GM04503 (cell line): ENCODE results near the gene PSTK.

Source experiments
- DNase-seq: peaks from one replicate; pipeline ENCODE4 v3.0.0-alpha.2; 2012; ENCODE audit warnings: low read depth

PSTK gene

DNA sequence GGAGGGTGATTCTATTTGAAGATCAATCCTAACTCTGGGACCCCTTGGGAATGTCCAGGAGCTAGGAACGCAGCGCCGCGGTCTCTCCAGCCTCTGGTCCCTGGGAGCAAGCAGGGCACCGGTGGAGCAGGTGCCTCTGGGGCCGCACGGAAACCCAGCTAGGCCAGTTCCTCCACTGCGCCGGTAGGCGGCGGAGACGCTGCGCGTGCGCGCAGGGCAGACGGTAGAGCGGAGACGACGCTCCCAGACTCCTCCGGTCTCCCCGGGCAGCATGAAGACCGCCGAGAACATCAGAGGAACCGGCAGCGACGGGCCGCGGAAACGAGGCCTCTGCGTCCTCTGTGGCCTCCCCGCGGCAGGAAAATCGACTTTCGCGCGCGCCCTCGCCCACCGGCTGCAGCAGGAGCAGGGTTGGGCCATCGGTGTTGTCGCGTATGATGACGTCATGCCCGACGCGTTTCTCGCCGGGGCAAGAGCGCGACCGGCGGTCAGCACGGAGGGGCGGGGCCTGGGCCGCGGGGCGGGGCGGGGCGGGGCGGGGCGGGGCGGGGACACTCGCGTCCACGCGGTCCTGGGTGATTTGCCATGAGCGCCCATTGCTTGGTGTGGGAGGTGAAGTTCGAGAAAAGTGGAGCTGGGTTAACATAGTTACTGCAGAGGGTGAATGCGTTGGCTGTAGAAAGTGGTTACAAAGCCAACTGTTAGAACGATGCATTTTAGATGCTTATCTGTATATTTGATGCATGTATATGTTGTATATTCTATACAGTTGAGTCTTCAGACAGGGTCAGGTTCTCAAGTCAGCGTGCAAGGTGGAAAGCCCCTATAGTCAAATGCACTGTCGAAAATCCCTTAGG, at the start of gene PSTK:
PSTK (plus strand) TSS at position 193 of the 857 bp plus-strand sequence; CDS start at position 272, 79 bp downstream.
- peak; percentile 59 for DNase-seq

DNA sequence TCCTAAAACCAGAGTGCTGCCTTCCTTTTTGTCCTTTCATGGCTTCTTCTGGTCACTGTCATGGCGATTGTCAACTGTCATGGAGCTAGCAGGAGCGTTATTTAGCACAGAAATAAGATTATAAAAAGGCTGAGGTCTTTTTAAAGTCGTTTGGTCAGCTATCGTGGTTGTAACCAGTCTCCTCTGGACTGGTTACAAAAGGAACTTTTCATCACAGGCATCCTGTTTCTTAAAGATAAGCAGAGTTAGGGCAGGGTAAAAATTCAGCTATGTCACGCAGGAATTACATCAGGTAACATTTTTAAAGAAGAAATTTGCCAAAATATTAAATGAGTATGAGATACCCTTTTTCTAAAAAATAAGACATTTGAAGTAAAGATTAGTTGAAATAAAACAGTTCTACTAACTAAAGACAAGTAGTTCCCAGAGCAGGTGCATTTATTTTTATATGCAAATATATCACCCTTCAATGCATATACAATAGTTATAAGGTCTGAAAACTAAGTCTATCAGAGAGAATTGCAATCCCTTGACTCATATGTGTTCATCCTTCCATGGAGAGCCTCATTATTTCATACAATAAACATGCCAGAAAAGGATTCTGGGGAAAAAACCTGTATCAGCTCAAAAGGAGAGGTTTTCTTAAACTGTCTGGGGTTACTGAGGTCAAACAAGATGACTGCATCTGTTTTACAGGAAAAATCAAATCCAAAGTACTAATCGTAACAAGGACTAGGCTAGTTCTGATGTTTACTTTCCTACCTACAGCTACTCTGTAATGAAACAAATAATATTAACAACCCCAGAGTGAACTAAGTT, 48.9 kb upstream of the PSTK start:
- DNase-seq: no peak

- no peak for DNase-seq
Observed at GRCh38 chr10:122939133-122939855, 40.9 kb upstream of the PSTK start.

DNA sequence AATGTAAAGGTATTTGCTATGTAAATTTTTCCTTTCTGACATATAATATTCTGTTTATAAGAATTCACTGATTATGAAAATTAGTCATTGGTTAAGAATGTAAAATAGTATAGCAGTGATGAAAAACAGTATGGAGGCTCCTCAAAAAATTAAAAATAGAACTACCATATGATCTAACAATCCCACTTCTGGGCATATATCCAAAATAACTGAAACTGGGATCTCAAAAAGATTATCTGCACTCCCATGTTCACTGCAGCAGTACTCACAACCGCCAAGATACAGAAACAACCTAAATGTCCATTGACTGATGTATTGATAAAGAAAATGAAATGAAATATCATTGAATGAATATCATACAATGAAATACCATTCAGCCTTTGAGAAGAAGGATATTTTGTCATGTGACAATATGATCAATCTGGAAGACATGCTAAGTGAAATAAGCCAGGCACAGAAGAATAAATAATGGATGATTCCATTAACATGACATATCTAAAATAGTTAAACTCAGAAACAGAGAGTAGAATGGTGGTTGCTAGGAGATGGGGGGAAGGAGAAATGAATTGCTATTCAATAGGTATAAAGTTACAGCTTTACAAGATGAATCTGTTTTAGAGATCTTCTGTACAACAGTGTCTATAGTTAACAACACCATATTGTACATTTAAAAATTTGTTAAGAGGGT, 40.2 kb upstream of the PSTK start:
- no peak for DNase-seq

- DNase-seq: no peak
Observed at GRCh38 chr10:122949296-122949695, 30.9 kb upstream of the PSTK start.

DNA sequence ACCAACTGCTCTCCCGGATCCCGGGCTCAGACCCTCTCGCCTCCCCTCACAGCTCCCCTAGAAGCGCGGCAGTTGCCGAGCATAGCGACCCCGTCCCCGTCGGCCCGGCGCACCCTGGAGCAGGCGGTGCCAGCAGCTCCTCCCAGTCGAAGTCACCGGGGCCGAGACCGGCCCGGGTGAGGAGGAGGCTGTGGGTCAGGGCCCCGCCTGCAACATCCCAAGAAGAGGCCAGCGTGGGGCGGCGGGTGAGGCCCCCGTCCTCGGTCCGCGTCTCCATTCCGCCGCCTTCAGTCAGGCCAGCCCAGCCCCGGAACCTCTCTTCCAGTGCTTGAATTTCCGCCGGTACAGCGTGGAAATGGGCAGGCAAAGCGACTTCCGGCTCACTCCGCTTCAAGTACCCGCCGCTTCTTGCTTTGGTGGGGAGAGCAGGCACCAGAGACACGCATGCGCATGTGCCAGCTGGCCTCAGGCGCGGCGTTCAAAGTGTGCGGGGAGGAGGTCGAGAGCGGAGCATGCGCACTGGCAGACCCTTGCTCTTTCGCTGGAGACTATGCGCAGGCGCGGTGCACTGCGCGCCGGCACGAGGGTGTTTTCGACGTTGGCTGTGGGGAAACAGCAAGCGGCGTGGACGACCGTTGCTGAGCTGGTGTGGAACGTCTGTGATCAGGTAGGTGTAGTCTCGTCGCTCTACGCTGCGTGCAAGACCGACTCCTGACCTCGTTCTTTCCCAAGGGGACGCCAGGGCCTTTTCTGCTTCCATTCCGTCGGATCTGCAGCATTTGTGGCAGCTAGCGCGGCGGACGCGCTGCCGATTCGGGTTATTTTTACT, 26.1 kb upstream of the PSTK start, which contains the start of gene C10orf88:
C10orf88 (minus strand) TSS at position 326 of the 829 bp plus-strand sequence; CDS start at position 277, 49 bp downstream.
- DNase-seq: peak; percentile 86

DNA sequence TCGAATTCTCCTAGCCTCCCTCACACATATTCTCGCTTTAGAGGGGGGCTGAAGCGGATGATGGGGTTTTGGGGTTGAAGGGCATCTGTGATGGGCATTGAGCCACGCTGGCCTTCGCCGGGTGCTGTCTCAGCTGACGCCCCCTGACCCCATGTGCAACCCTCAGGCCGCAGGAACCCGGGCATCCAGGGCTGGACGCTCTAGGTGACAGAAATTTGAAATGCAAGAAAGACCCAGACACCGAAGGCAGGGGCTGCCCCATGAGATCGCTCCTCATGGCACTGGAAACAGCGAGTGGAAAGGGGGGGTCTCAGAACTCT, 25.5 kb upstream of the PSTK start:
- no peak for DNase-seq

GRCh38 chr10:122955892-122956291, 24.3 kb upstream of the PSTK start:
- no peak for DNase-seq

GRCh38 chr10:122957474-122957873, 22.7 kb upstream of the PSTK start:
- no peak for DNase-seq

DNA sequence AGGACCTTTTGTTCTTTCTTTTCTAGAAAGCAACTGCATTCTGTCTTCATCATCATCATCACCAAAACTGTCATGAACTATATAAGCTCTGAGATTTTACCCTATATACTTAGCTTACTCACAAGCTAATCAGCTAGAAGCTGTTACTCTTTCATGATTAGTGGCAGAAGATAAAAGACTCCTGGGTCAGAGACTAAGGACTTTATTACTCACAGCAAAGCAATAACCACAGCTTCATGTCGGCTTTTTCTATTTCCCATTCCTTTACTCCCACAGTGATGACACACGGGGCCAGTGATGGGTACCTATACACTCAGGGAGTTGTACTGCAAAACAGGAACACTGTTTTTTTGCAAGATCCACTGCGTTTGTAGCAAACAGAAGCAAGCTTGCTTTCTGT, 17.8 kb upstream of the PSTK start:
- no peak for DNase-seq

DNA sequence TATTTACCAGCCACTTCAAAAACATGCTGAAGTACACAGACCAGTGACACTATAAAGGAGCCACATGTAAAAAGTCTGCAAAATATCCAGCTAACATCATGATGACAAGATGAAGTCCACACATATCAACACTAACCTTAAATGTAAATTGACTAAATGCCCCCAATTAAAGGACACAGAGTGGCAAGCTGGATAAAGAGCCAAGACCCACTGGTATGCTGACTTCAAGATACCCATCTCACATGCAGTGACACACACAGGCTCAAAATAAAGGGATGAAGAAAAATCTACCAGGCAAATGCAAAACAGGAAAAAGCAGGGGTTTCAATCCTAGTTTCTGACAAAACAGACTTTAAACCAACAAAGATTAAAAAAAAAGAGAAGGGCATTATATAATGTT, 13.3 kb upstream of the PSTK start:
- DNase-seq: no peak

DNA sequence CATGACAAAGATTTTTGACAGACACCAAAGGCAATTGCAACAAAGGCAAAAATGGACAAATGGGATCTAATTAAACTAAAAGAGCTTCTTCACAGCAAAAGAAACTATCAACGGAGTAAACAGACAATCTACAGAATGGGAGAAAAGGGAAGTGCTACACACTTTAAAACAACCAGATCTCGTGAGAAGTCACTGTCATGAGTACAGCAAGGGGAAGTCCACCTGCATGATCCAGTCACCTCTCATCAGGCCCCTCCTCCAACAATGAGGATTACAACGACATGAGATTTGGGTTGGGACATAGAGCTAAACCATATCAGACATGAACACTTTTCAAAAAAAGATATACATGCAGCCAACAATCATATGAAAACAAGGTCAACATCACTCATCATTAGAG, 11.5 kb upstream of the PSTK start:
- no peak for DNase-seq

DNA sequence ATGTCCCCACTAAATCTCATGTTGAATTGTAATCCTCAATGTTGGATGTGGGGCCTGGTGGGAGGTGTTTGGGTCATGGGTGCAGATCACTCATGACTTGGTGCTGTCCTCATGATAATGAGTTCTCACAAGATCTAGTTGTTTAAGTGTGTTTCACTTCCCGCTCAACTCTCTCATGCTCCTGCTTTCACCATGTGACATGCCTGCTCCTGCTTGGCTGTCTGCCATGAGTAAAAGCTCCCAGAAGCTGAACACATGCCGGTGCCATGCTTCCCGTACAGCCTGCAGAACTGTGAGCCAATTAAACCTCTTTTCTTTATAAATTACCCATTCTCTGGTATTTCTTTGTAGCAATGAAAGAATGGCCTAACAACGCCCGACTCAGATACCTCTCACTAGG, 6.2 kb upstream of the PSTK start:
- no peak for DNase-seq

DNA sequence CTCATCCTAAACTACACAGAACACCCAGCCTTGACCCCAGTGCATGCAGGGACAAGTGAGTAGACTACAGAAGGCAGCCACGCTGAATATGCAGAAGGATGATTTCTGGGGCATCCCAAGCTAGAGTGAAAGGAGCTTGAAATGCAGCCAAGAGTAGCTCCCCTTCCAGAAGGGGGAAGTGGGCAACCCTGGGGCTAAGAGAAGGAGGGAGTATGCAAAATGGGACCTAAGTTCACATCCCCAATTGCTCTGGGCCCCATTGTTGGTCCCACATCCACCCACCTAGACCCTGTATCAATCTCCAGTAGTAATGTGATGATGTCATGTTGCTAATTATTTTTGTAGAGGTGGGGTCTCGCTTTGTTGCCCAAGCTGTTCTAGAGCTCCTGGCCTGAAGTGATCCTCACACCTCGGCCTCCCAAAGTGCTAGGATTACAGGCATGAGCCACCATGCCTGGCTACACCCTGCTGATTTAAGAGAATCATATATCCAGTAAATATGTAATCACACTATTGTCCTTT, 5.6 kb upstream of the PSTK start:
- DNase-seq: no peak

DNA sequence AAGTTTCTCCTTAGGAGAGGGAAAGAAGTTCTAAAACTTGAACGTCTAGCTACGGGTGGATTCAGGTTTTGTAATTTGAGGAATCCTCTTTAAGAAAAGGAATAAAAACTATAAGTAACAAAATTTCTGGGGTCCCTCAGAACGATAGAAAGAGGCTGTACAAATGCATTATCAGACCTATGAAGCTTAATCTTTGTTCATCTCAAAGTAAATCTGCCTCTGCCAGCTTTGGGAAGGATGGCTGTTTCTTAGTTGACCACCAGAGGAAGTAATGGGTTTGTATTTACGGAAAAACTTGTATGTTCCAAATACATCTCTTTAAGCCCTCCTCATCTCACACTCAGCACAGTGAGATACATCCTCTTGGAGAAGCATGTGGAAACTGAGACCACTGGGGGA, 864 bp downstream of the PSTK start:
- no peak for DNase-seq

GRCh38 chr10:122983898-122984297, 3.7 kb downstream of the PSTK start:
- DNase-seq: no peak

- no peak for DNase-seq
Observed at GRCh38 chr10:122984708-122985107, 4.5 kb downstream of the PSTK start.

GRCh38 chr10:122986335-122986734, 6.1 kb downstream of the PSTK start:
- DNase-seq: no peak

GRCh38 chr10:122988501-122988900, 8.3 kb downstream of the PSTK start:
- DNase-seq: no peak

DNA sequence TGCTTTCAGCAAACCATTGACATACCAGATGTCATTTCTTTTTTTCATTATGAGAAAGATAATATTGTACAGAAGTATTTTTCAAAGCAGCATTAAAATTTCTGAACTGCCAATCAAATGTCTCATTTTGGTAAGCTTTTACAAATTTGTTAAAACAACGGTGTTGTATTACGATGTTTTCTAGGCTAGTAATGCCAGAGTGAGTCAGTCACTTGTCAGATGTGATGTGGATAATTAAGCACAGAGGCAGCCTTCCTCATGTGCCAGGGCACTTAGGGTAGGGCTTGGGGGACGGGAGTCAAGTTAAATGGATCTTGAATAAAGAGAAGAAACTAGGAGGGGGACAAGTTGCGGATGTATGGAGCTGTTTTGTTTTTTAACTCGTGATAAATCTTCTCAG, 10.1 kb downstream of the PSTK start:
- DNase-seq: no peak
